ENCODE data around the gene CLHC1.
"Not testable (repeated sequence)": the region's sequence is repeated elsewhere in the genome, so short reads cannot be mapped to it uniquely, and the experiment has no call there.

The CLHC1 gene

DNA sequence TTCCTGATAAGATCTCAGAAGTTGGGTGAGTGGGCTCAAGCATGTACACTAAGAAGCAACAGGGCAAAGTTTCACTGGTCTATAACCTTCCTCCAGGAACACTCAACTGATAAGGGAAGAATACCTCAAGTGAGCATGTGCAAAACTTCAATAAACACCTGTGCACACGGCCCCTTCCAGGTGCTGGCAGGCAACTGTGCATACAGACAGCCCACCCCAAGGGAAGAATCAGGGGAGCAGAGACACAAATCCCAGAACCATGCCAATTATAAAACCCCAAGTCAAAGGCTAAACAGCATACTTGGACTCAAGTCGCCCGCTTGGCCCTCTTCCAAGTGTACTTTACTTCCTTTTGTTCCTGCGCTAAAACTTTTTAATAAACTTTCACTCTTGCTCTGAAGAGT lies 96.0 kb downstream of the CLHC1 start:
- Histone ChIP-seq H3K27ac (peak overlapping the region; percentile 52), H3K4me1 (ENCODE audit: control insufficient read depth in 1 of 2, insufficient read depth in 1 of 2, low read depth in 1 of 2, low read length in 1 of 2) (peaks cover 48 to 50% of the 10 kb centered on the region in 2 experiments), H3K36me3 (no peaks in the 10 kb centered on the region), H3K9me3 (no peaks in the 10 kb centered on the region), H3K4me3 (ENCODE audit: low read depth in 1 of 2, low read length in 1 of 2) (no peak overlapping the region), H3K27me3 (no peaks in the 10 kb centered on the region)
- TF ChIP-seq, protein P1, sequence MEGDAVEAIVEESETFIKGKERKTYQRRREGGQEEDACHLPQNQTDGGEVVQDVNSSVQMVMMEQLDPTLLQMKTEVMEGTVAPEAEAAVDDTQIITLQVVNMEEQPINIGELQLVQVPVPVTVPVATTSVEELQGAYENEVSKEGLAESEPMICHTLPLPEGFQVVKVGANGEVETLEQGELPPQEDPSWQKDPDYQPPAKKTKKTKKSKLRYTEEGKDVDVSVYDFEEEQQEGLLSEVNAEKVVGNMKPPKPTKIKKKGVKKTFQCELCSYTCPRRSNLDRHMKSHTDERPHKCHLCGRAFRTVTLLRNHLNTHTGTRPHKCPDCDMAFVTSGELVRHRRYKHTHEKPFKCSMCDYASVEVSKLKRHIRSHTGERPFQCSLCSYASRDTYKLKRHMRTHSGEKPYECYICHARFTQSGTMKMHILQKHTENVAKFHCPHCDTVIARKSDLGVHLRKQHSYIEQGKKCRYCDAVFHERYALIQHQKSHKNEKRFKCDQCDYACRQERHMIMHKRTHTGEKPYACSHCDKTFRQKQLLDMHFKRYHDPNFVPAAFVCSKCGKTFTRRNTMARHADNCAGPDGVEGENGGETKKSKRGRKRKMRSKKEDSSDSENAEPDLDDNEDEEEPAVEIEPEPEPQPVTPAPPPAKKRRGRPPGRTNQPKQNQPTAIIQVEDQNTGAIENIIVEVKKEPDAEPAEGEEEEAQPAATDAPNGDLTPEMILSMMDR (IDR thresholded peaks at IDR 0.05), result no peak

DNA sequence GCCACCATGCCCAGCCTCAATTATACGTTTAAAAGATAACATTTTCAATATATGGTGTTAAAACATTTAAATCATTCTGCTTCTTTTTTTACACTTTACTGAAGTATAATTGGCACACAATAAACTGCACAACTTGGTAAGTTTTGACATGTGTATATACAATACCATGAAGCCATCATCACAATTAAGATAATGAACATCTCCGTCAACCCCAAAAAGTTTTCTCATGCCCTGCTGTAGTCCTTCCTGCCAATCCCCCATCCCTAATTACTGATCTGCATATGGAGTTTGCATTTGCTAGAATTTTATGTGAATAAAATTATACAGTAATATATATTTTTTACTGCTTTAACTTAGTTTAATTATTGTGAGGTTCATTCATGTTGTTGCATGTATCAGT lies 96.6 kb downstream of the CLHC1 start:
- Histone ChIP-seq H3K27ac (no peak overlapping the region), H3K4me1 (ENCODE audit: control insufficient read depth in 1 of 2, insufficient read depth in 1 of 2, low read depth in 1 of 2, low read length in 1 of 2) (peaks cover 42 to 43% of the 10 kb centered on the region in 2 experiments), H3K36me3 (no peaks in the 10 kb centered on the region), H3K4me3 (ENCODE audit: low read depth in 1 of 2, low read length in 1 of 2) (no peak overlapping the region), H3K27me3 (no peaks in the 10 kb centered on the region), H3K9me3 (no peaks in the 10 kb centered on the region)
- TF ChIP-seq, protein P1 (IDR thresholded peaks at IDR 0.05), result no peak

DNA sequence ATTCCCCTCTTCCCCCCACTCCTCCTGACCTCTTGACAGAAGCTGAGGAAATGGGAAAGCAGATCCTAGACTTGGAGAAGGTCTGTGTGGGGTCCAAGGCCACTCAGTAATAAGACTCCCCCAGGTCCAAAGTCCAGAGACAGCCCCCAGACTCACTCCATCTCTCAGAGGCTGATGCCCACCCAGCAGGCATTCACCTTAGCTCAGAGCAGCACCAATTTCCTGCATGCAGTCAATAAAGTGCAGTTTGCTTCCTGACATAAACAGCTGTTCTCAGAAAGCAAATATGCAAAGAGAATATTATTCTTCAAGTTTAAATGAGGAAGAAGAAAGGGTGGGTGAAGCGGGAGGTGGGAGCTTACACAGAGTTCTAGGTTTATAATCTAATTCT lies 97.8 kb downstream of the CLHC1 start:
- Histone ChIP-seq H3K27ac (peak overlapping the region; percentile 81), H3K27me3 (no peaks in the 10 kb centered on the region), H3K9me3 (no peaks in the 10 kb centered on the region), H3K36me3 (no peaks in the 10 kb centered on the region), H3K4me3 (ENCODE audit: low read depth in 1 of 2, low read length in 1 of 2) (peak overlapping the region; percentile 56 to 66), H3K4me1 (ENCODE audit: control insufficient read depth in 1 of 2, insufficient read depth in 1 of 2, low read depth in 1 of 2, low read length in 1 of 2) (peaks cover 41 to 43% of the 10 kb centered on the region in 2 experiments)
- TF ChIP-seq, protein P1 (IDR thresholded peaks at IDR 0.05), result no peak

DNA sequence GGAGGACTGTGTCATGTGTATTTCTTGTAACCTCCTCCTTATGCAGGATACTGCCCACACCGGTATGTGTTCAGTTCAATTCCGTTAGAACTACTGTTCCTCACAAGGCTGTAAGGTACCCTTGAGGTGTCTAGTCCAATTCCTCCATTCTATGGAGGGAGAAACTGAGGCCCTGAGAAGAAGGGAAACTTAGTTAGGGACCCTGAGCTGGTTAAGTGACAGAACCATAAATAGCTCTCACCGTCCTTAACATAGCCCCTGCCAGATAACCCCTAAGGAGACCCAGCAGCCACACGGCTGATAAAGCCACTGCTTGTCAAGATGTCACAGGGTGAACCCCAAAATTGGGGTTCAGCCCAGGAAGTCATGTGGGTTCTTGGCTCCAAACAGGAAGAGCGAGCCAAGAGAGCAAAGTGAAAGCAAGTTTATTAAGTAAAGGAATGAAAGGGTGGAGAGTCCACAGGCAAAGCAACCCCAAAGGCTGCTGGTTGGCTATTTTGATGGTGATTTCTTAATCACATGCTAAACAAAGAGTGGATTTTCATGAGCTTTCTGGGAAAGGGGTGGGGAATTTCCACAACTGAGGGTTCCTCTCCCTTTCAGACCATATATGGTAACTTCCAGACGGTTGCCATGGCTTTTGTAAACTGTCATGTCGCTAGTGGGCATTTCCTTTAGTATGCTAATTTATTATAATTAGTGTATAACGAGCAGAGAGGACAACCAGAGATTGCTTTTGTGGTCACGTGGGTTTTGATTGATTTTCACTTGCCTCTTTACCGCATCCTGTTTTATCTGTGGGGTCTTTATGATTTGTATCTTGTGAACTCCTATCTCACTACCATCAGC lies 98.4 kb downstream of the CLHC1 start:
- peak overlapping the region; percentile 81 for H3K27ac ChIP-seq
- TF ChIP-seq, protein P1 (IDR thresholded peaks at IDR 0.05), result no peak
- H3K27me3 ChIP-seq, result no peaks in the 10 kb centered on the region
- peak overlapping the region; percentile 56 to 66 for H3K4me3 ChIP-seq (ENCODE audit: low read depth in 1 of 2, low read length in 1 of 2)
- H3K4me1 ChIP-seq (ENCODE audit: control insufficient read depth in 1 of 2, insufficient read depth in 1 of 2, low read depth in 1 of 2, low read length in 1 of 2), result peaks cover 45 to 47% of the 10 kb centered on the region in 2 experiments
- H3K9me3 ChIP-seq, result no peaks in the 10 kb centered on the region
- H3K36me3 ChIP-seq, result no peaks in the 10 kb centered on the region

DNA sequence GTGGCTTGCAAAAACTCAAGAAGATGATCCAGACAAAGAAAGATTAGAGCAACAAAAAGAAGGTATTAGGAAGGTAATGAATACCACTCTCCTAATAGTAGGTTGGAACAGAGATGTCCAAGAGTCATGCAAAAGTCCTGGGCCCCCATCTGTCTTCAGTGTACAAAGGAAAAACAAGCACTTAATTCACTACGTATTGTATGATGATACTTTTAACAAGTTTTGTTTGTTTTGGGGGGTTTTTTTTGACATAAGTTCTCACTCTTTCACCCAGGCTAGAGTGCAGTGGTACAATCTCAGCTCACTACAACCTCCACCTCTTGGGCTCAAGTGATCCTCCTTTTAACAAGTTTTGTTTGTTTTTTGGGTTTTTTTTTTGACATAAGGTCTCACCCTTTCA lies 101.2 kb downstream of the CLHC1 start:
- H3K4me3 ChIP-seq (ENCODE audit: low read depth in 1 of 2, low read length in 1 of 2), result no peak overlapping the region
- no peak overlapping the region for H3K27ac ChIP-seq
- H3K27me3 ChIP-seq, result no peaks in the 10 kb centered on the region
- H3K36me3 ChIP-seq, result no peaks in the 10 kb centered on the region
- no peaks in the 10 kb centered on the region for H3K9me3 ChIP-seq
- TF ChIP-seq, protein P1 (IDR thresholded peaks at IDR 0.05), result no peak
- H3K4me1 ChIP-seq (ENCODE audit: control insufficient read depth in 1 of 2, insufficient read depth in 1 of 2, low read depth in 1 of 2, low read length in 1 of 2), result peaks cover 30 to 31% of the 10 kb centered on the region in 2 experiments

DNA sequence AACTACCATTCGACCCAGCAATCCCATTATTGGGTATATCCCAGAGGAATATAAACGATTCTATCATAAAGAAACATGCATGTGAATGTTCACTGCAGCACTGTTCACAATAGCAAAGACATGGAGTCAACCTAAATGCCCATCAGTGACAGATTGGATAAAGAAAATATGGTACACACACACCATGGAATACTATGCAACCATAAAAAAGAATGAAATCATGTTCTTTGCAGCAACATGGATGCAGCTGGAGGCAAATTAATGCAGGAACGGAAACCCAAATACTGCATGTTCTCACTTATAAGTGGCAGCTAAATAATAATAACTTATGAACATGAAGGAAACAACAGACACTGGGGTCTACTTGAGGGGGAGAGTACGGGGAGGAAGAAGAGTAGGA lies 105.5 kb downstream of the CLHC1 start:
- not testable (repeated sequence) for H3K4me3 ChIP-seq (ENCODE audit: low read depth in 1 of 2, low read length in 1 of 2); H3K9me3 ChIP-seq; H3K36me3 ChIP-seq; H3K27me3 ChIP-seq; H3K27ac ChIP-seq
- peaks cover 24 to 25% of the 10 kb centered on the region in 2 experiments for H3K4me1 ChIP-seq (ENCODE audit: control insufficient read depth in 1 of 2, insufficient read depth in 1 of 2, low read depth in 1 of 2, low read length in 1 of 2)

Data from neutrophil (primary cell).